ENCODE results near the gene ZSCAN29.

Gene ZSCAN29

GRCh38 chr15:43376017-43376705, 5.3 kb upstream of the ZSCAN29 start:
- H3K36me3 ChIP-seq (ENCODE audit: control insufficient read depth in 1 of 2, insufficient read depth in 2 of 2, low read depth in 1 of 2, low read length in 2 of 2) = peaks cover 0 to 38% of the 10 kb centered on the region in 2 experiments
- H3K9ac ChIP-seq (ENCODE audit: low read length) = no peak overlapping the region
- no peak overlapping the region for H3K4me2 ChIP-seq (ENCODE audit: low read length, poor library complexity, severe bottlenecking)
- H3K23ac ChIP-seq (ENCODE audit: low read length in 2 of 2) = no peak overlapping the region
- no peak overlapping the region for H2BK5ac ChIP-seq (ENCODE audit: low read depth, low read length, poor library complexity, severe bottlenecking)
- H3K4me1 ChIP-seq (ENCODE audit: control insufficient read depth, insufficient read depth, low read depth, low read length) = peaks cover 2% of the 10 kb centered on the region
- H2BK15ac ChIP-seq (ENCODE audit: low read depth, poor library complexity, severe bottlenecking) = no peak overlapping the region
- H3K4me3 ChIP-seq (ENCODE audit: insufficient read depth in 1 of 2, low read depth in 1 of 2, low read length in 2 of 2) = no peak overlapping the region
- peak; percentile 45 for DNase-seq
- WGBS = 89% methylated on average over 13 of the region's 13 CpGs
- H4K8ac ChIP-seq (ENCODE audit: low read length) = no peak overlapping the region
- H2AK5ac ChIP-seq (ENCODE audit: low read length, severe bottlenecking) = no peak overlapping the region
- no peaks in the 10 kb centered on the region for H3K27me3 ChIP-seq (ENCODE audit: control insufficient read depth in 1 of 2, insufficient read depth in 1 of 2, low read length in 2 of 2)
- H2BK120ac ChIP-seq (ENCODE audit: low read depth, low read length) = no peak overlapping the region
- H3K18ac ChIP-seq (ENCODE audit: low read depth in 1 of 2, low read length in 2 of 2) = no peak overlapping the region
- H3K27ac ChIP-seq (ENCODE audit: low read length, poor library complexity, severe bottlenecking) = no peak overlapping the region
- peaks cover 17% of the 10 kb centered on the region for H3K79me1 ChIP-seq (replicated peaks; ENCODE audit: low read length, poor library complexity, severe bottlenecking)
- no peak overlapping the region for H3K4ac ChIP-seq (ENCODE audit: low read depth in 1 of 2, low read length in 2 of 2)
- H2BK12ac ChIP-seq (ENCODE audit: low read length in 2 of 2) = no peak overlapping the region
- no peaks in the 10 kb centered on the region for H3K9me3 ChIP-seq (ENCODE audit: control insufficient read depth, low read length)
- no peak overlapping the region for H4K91ac ChIP-seq (ENCODE audit: low read length)
- H3K14ac ChIP-seq (ENCODE audit: low read length in 2 of 2) = no peak overlapping the region
- no peak overlapping the region for H2AFZ ChIP-seq (ENCODE audit: low read depth, low read length)

DNA sequence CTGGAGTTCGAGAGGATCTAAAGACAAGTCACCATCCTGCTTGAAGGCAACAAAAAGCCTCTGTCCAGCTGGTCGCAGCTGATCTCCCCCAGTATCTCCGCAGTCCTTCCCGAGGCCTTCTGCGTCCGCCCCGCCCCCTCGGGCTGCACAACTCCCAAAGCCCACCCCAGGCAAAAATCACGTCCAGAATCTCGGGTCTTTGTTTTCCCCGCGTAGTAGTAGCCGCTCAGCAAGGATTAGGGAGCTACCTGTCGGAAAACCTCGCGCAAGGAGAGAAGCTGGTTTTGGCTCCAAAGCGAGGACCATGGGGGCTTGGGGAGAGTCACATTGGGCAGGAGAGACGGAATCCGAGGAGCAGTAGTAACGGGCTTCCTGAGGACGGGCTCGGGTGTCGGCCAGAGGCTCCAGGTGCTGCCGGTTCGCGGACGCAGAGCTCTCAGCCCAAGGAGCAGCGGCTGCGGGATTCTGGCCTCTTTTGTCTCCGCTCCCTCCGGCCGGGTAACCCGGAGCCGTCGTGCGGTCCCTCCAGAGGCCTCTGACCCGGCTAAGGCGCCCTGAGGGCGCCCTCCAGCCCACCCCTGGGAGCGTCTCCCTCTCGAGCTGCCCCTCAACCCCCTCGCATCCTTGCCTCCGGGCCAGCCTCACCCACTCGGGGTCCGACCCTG, 401 bp downstream of the ZSCAN29 start:
- Histone ChIP-seq H3K27ac (ENCODE audit: low read length, poor library complexity, severe bottlenecking) (no peak overlapping the region), H3K4me3 (ENCODE audit: insufficient read depth in 1 of 2, low read depth in 1 of 2, low read length in 2 of 2) (peak overlapping the region; percentile 95 to 97), H3K18ac (ENCODE audit: low read depth in 1 of 2, low read length in 2 of 2) (peak overlapping the region; percentile 74 to 83), H3K36me3 (ENCODE audit: control insufficient read depth in 1 of 2, insufficient read depth in 2 of 2, low read depth in 1 of 2, low read length in 2 of 2) (peaks cover 16 to 37% of the 10 kb centered on the region in 2 experiments), H2BK12ac (ENCODE audit: low read length in 2 of 2) (no peak overlapping the region), H2BK5ac (ENCODE audit: low read depth, low read length, poor library complexity, severe bottlenecking) (no peak overlapping the region), H3K4me2 (ENCODE audit: low read length, poor library complexity, severe bottlenecking) (peak overlapping the region; percentile 80), H3K14ac (ENCODE audit: low read length in 2 of 2) (peak overlapping the region in 1 of 2 experiments; percentile 83), H4K91ac (ENCODE audit: low read length) (no peak overlapping the region), H3K23ac (ENCODE audit: low read length in 2 of 2) (peak overlapping the region in 1 of 2 experiments; percentile 65), H3K4me1 (ENCODE audit: control insufficient read depth, insufficient read depth, low read depth, low read length) (peaks cover 12% of the 10 kb centered on the region), H3K4ac (ENCODE audit: low read depth in 1 of 2, low read length in 2 of 2) (peak overlapping the region in 1 of 2 experiments; percentile 75), H3K9ac (ENCODE audit: low read length) (peak overlapping the region; percentile 93), H4K8ac (ENCODE audit: low read length) (peak overlapping the region; percentile 78), H2BK120ac (ENCODE audit: low read depth, low read length) (no peak overlapping the region), H3K79me1 (replicated peaks; ENCODE audit: low read length, poor library complexity, severe bottlenecking) (peaks cover 33% of the 10 kb centered on the region), H2AK5ac (ENCODE audit: low read length, severe bottlenecking) (no peak overlapping the region), H3K27me3 (ENCODE audit: control insufficient read depth in 1 of 2, insufficient read depth in 1 of 2, low read length in 2 of 2) (no peaks in the 10 kb centered on the region), H3K9me3 (ENCODE audit: control insufficient read depth, low read length) (peaks cover 2% of the 10 kb centered on the region), H2AFZ (ENCODE audit: low read depth, low read length) (peak overlapping the region; percentile 73), H2BK15ac (ENCODE audit: low read depth, poor library complexity, severe bottlenecking) (peak overlapping the region; percentile 33)
- peak; percentile 72 for DNase-seq
- 2% methylated on average over 24 of the region's 45 CpGs for WGBS

GRCh38 chr15:43361313-43361903, 9.4 kb downstream of the ZSCAN29 start:
- Histone ChIP-seq H3K9me3 (ENCODE audit: control insufficient read depth, low read length) (peaks cover 71% of the 10 kb centered on the region), H4K91ac (ENCODE audit: low read length) (no peak overlapping the region), H2BK120ac (ENCODE audit: low read depth, low read length) (no peak overlapping the region), H3K4me1 (ENCODE audit: control insufficient read depth, insufficient read depth, low read depth, low read length) (no peaks in the 10 kb centered on the region), H2AFZ (ENCODE audit: low read depth, low read length) (no peak overlapping the region), H3K79me1 (replicated peaks; ENCODE audit: low read length, poor library complexity, severe bottlenecking) (peaks cover 25% of the 10 kb centered on the region), H2BK5ac (ENCODE audit: low read depth, low read length, poor library complexity, severe bottlenecking) (no peak overlapping the region), H3K18ac (ENCODE audit: low read depth in 1 of 2, low read length in 2 of 2) (no peak overlapping the region), H3K14ac (ENCODE audit: low read length in 2 of 2) (no peak overlapping the region), H3K4me3 (ENCODE audit: insufficient read depth in 1 of 2, low read depth in 1 of 2, low read length in 2 of 2) (peak overlapping the region in 1 of 2 experiments; percentile 39), H2BK12ac (ENCODE audit: low read length in 2 of 2) (no peak overlapping the region), H2AK5ac (ENCODE audit: low read length, severe bottlenecking) (no peak overlapping the region), H2BK15ac (ENCODE audit: low read depth, poor library complexity, severe bottlenecking) (no peak overlapping the region), H3K4me2 (ENCODE audit: low read length, poor library complexity, severe bottlenecking) (no peak overlapping the region), H4K8ac (ENCODE audit: low read length) (no peak overlapping the region), H3K27me3 (ENCODE audit: control insufficient read depth in 1 of 2, insufficient read depth in 1 of 2, low read length in 2 of 2) (no peaks in the 10 kb centered on the region), H3K4ac (ENCODE audit: low read depth in 1 of 2, low read length in 2 of 2) (no peak overlapping the region), H3K23ac (ENCODE audit: low read length in 2 of 2) (no peak overlapping the region), H3K9ac (ENCODE audit: low read length) (no peak overlapping the region), H3K27ac (ENCODE audit: low read length, poor library complexity, severe bottlenecking) (no peak overlapping the region), H3K36me3 (ENCODE audit: control insufficient read depth in 1 of 2, insufficient read depth in 2 of 2, low read depth in 1 of 2, low read length in 2 of 2) (peaks cover 35 to 85% of the 10 kb centered on the region in 2 experiments)
- DNase-seq = no peak
- WGBS = 93% methylated on average over 7 of the region's 7 CpGs

DNA sequence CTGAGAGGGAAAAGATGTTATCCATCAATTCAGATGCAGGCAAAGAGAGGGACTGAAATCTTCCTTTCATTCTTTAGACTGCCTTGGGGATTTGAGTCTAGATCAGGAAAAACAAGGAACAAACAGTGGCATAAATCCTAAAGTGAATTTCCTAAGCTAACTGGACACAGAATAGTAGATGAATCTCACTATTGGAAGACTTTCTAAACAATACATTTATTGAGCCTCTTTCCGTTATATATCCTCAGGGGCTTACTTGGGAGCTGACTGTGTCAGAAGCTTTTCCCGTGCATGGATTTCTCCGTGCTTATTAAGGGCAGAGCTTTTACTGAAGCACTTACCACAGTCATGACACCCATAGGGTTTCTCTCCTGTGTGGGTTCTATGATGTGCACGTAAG, 10.0 kb downstream of the ZSCAN29 start:
- H3K9me3 ChIP-seq (ENCODE audit: control insufficient read depth, low read length) = peaks cover 71% of the 10 kb centered on the region
- H3K4ac ChIP-seq (ENCODE audit: low read depth in 1 of 2, low read length in 2 of 2) = no peak overlapping the region
- no peak overlapping the region for H3K4me2 ChIP-seq (ENCODE audit: low read length, poor library complexity, severe bottlenecking)
- H4K91ac ChIP-seq (ENCODE audit: low read length) = no peak overlapping the region
- no peak overlapping the region for H2BK120ac ChIP-seq (ENCODE audit: low read depth, low read length)
- H3K23ac ChIP-seq (ENCODE audit: low read length in 2 of 2) = no peak overlapping the region
- no peak overlapping the region for H3K27ac ChIP-seq (ENCODE audit: low read length, poor library complexity, severe bottlenecking)
- no peak overlapping the region for H2AK5ac ChIP-seq (ENCODE audit: low read length, severe bottlenecking)
- H4K8ac ChIP-seq (ENCODE audit: low read length) = no peak overlapping the region
- no peak overlapping the region for H2AFZ ChIP-seq (ENCODE audit: low read depth, low read length)
- H3K14ac ChIP-seq (ENCODE audit: low read length in 2 of 2) = no peak overlapping the region
- peaks cover 29 to 79% of the 10 kb centered on the region in 2 experiments for H3K36me3 ChIP-seq (ENCODE audit: control insufficient read depth in 1 of 2, insufficient read depth in 2 of 2, low read depth in 1 of 2, low read length in 2 of 2)
- H3K18ac ChIP-seq (ENCODE audit: low read depth in 1 of 2, low read length in 2 of 2) = no peak overlapping the region
- no peak overlapping the region for H2BK15ac ChIP-seq (ENCODE audit: low read depth, poor library complexity, severe bottlenecking)
- H2BK12ac ChIP-seq (ENCODE audit: low read length in 2 of 2) = no peak overlapping the region
- H3K27me3 ChIP-seq (ENCODE audit: control insufficient read depth in 1 of 2, insufficient read depth in 1 of 2, low read length in 2 of 2) = no peaks in the 10 kb centered on the region
- no peak for DNase-seq
- no peak overlapping the region for H2BK5ac ChIP-seq (ENCODE audit: low read depth, low read length, poor library complexity, severe bottlenecking)
- peaks cover 21% of the 10 kb centered on the region for H3K79me1 ChIP-seq (replicated peaks; ENCODE audit: low read length, poor library complexity, severe bottlenecking)
- H3K9ac ChIP-seq (ENCODE audit: low read length) = no peak overlapping the region
- WGBS = 85% methylated on average over 4 of the region's 4 CpGs
- peak overlapping the region in 1 of 2 experiments; percentile 39 for H3K4me3 ChIP-seq (ENCODE audit: insufficient read depth in 1 of 2, low read depth in 1 of 2, low read length in 2 of 2)
- H3K4me1 ChIP-seq (ENCODE audit: control insufficient read depth, insufficient read depth, low read depth, low read length) = no peaks in the 10 kb centered on the region

Measured in mesenchymal stem cell (in vitro differentiated cells and primary cell).